HFFc6 (cell line): ENCODE data around the gene THY1. TPM values are rescaled to one million over a fixed set of nuclear protein-coding genes. Genes with fewer than 3 reads are reported as not detected.

Source experiments
- DNase-seq: peaks from one replicate; pipeline ENCODE4 v3.0.0-alpha.2; 2018
- H3K27ac Mint-ChIP-seq: 2 replicates; pipeline ENCODE4 v1.8.0; 2020; ENCODE audit warnings: mild to moderate bottlenecking, mixed read lengths
- H3K27me3 Mint-ChIP-seq: 2 replicates; pipeline ENCODE4 v1.8.0; 2021; ENCODE audit warnings: mild to moderate bottlenecking, moderate library complexity, mixed read lengths; ENCODE audit not compliant: insufficient read depth
- H3K36me3 Mint-ChIP-seq: 2 replicates; pipeline ENCODE4 v1.8.0; 2021; ENCODE audit warnings: low read depth, mixed read lengths
- H3K4me1 Mint-ChIP-seq: 2 replicates; pipeline ENCODE4 v1.8.0; 2020; ENCODE audit warnings: low read depth, mixed read lengths
- H3K4me3 Mint-ChIP-seq: 2 replicates; pipeline ENCODE4 v1.8.0; 2020; ENCODE audit warnings: mild to moderate bottlenecking, moderate library complexity, mixed read lengths
- H3K9me3 Mint-ChIP-seq: 2 replicates; pipeline ENCODE4 v1.8.0; 2020; ENCODE audit warnings: mild to moderate bottlenecking, mixed read lengths
- total RNA-seq, 6 experiments: library from RNA; stranded (reverse); fragmentation: NEBNext Ultra II Directional; extraction: Animal tissue kit (Norgen Biotek cat#: 25700); gene quantifications; 2 replicates in 1 of 6; 3 replicates in 5 of 6; pipeline ENCODE4 v1.2.3, GENCODE V29; 2021
- TF ChIP-seq, protein P1 (sequence below): fragments of 200-600 bp; sonication (generic); IDR thresholded peaks from 2 replicates; pipeline ENCODE4 v1.5.0; 2021; ENCODE audit warnings: antibody characterized with exemption, mild to moderate bottlenecking

Gene THY1
- total RNA-seq, 6 experiments from 2014 or later: 705 to 934 (median 790) TPM

GRCh38 chr11:119446871-119447663 lies 24.1 kb upstream of the THY1 start:
- no peaks in the 10 kb centered on the region for H3K36me3 Mint-ChIP-seq
- H3K9me3 Mint-ChIP-seq: no peaks in the 10 kb centered on the region
- H3K4me3 Mint-ChIP-seq: no peak overlapping the region
- peaks cover 25% of the 10 kb centered on the region for H3K4me1 Mint-ChIP-seq
- DNase-seq: no peak
- H3K27ac Mint-ChIP-seq: no peak overlapping the region
- TF ChIP-seq, protein P1, sequence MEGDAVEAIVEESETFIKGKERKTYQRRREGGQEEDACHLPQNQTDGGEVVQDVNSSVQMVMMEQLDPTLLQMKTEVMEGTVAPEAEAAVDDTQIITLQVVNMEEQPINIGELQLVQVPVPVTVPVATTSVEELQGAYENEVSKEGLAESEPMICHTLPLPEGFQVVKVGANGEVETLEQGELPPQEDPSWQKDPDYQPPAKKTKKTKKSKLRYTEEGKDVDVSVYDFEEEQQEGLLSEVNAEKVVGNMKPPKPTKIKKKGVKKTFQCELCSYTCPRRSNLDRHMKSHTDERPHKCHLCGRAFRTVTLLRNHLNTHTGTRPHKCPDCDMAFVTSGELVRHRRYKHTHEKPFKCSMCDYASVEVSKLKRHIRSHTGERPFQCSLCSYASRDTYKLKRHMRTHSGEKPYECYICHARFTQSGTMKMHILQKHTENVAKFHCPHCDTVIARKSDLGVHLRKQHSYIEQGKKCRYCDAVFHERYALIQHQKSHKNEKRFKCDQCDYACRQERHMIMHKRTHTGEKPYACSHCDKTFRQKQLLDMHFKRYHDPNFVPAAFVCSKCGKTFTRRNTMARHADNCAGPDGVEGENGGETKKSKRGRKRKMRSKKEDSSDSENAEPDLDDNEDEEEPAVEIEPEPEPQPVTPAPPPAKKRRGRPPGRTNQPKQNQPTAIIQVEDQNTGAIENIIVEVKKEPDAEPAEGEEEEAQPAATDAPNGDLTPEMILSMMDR: no peak
- H3K27me3 Mint-ChIP-seq: peaks cover 6% of the 10 kb centered on the region

- DNase-seq: no peak
- H3K4me1 Mint-ChIP-seq: peaks cover 25% of the 10 kb centered on the region
- TF ChIP-seq, protein P1: no peak
- H3K9me3 Mint-ChIP-seq: no peaks in the 10 kb centered on the region
- H3K27me3 Mint-ChIP-seq: peaks cover 5% of the 10 kb centered on the region
- H3K27ac Mint-ChIP-seq: no peak overlapping the region
- H3K4me3 Mint-ChIP-seq: no peak overlapping the region
- H3K36me3 Mint-ChIP-seq: no peaks in the 10 kb centered on the region
Observed at GRCh38 chr11:119446434-119446833, 23.5 kb upstream of the THY1 start.

GRCh38 chr11:119445850-119446249 lies 22.9 kb upstream of the THY1 start:
- Mint-ChIP-seq H3K27me3 (peaks cover 4% of the 10 kb centered on the region), H3K4me3 (no peak overlapping the region), H3K9me3 (no peaks in the 10 kb centered on the region), H3K27ac (peak overlapping the region; percentile 29), H3K36me3 (no peaks in the 10 kb centered on the region), H3K4me1 (peaks cover 28% of the 10 kb centered on the region)
- TF ChIP-seq, protein P1: no peak
- DNase-seq: peak; percentile 17

DNA sequence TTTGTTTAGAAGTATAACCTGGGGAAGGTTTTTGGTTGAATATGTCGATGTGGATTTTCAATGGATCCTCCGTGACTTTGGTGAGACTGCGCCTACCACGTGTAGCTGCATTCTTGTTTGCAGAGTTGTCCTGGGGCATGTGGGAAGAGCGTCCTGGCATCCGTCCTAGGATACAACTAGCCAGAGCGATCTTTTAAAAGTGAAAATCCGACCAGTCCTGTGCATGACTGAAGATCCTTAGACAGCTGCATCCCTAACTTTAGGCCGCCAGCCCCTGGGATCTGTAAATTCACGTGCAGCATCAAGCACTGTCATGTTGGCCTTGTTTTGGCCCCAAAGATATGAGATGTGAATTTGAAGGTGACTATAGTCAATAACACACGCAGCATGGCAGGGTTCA lies 22.4 kb upstream of the THY1 start:
- Mint-ChIP-seq H3K4me1 (peaks cover 24% of the 10 kb centered on the region), H3K9me3 (no peaks in the 10 kb centered on the region), H3K27ac (peak overlapping the region; percentile 29), H3K4me3 (no peak overlapping the region), H3K27me3 (peaks cover 4% of the 10 kb centered on the region), H3K36me3 (no peaks in the 10 kb centered on the region)
- no peak for DNase-seq
- TF ChIP-seq, protein P1: no peak

DNA sequence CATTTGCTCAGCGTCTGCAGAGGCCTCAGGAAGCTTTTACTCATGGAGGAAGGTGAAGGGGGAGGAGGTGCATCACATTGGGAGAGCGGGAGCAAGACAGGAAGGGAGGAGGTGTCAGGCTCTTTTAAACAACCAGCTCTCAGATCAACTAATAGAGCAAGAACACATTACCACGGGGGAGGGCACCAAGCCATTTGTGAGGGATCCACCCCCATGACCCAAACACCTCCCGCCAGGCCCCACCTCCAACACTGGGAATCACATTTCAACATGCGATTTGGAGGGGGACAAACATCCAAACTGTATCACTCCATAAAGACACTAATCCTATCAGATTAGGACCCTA lies 18.9 kb upstream of the THY1 start:
- TF ChIP-seq, protein P1: no peak
- no peak for DNase-seq
- peaks cover 4% of the 10 kb centered on the region; the same call in 1 of the 2 replicates for H3K27me3 Mint-ChIP-seq
- no peaks in the 10 kb centered on the region for H3K36me3 Mint-ChIP-seq
- no peak overlapping the region for H3K27ac Mint-ChIP-seq
- peaks cover 24% of the 10 kb centered on the region for H3K4me1 Mint-ChIP-seq
- H3K4me3 Mint-ChIP-seq: no peak overlapping the region
- no peaks in the 10 kb centered on the region for H3K9me3 Mint-ChIP-seq
